B cell (primary cell): ENCODE measurements around the gene LSS.

ENCODE experiments used
- CTCF ChIP-seq: fragments of 200-600 bp; IDR thresholded peaks from one replicate; pipeline ENCODE4 v1.8.0; 2022; ENCODE audit warnings: antibody characterized with exemption, mild to moderate bottlenecking
- EZH2 ChIP-seq: IDR thresholded peaks from 2 replicates; pipeline ENCODE4 v1.6.1; 2012; ENCODE audit warnings: borderline replicate concordance, low read depth, mild to moderate bottlenecking, moderate library complexity, low read length; ENCODE audit not compliant: insufficient read depth, poor library complexity, severe bottlenecking

GRCh38 chr21:46144464-46145070 is 84.0 kb downstream of the LSS start:
- TF ChIP-seq CTCF (no peak), EZH2 (no peak)
